Keratinocyte (primary cell): ENCODE measurements around the gene NPLOC4. TPM values are rescaled to one million over a fixed set of nuclear protein-coding genes. Genes with fewer than 3 reads are reported as not detected.

Experiments
- DNase-seq: peaks from one replicate; pipeline ENCODE4 v3.0.0-alpha.2; 2011; ENCODE audit warnings: low read depth, missing footprints, low spot score
- FAIRE-seq: peaks from 2 replicates; lab custom pipeline; 2011; peaks lifted over from hg19 to GRCh38; lab: Jason Lieb, UNC
- H2AFZ ChIP-seq: 2 replicates; pipeline ENCODE4 v1.6.0; 2012; ENCODE audit warnings: low read length, control low read depth, inconsistent platforms; ENCODE audit not compliant: control insufficient read depth
- H3K27ac ChIP-seq: 2 replicates; pipeline ENCODE4 v1.5.1; 2011; ENCODE audit warnings: low read length; ENCODE audit not compliant: control insufficient read depth, insufficient read depth
- H3K27me3 ChIP-seq: 3 replicates; pipeline ENCODE4 v1.6.0; 2011; ENCODE audit warnings: low read length; ENCODE audit not compliant: control insufficient read depth, insufficient read depth; ENCODE audit errors: extremely low read depth
- H3K36me3 ChIP-seq, 2 experiments: 2 replicates in 1 of 2; 3 replicates in 1 of 2; pipeline ENCODE4 v1.5.1; 2011; ENCODE audit warnings: low read length in 2 of 2, mild to moderate bottlenecking in 1 of 2; ENCODE audit not compliant: control insufficient read depth in 2 of 2, insufficient read depth in 2 of 2; ENCODE audit errors: extremely low read depth in 1 of 2
- H3K4me1 ChIP-seq: 3 replicates; pipeline ENCODE4 v1.5.1; 2011; ENCODE audit warnings: low read length; ENCODE audit not compliant: control insufficient read depth, insufficient read depth; ENCODE audit errors: extremely low read depth
- H3K4me2 ChIP-seq: 3 replicates; pipeline ENCODE4 v1.6.0; 2011; ENCODE audit warnings: low read depth, low read length; ENCODE audit not compliant: control insufficient read depth, insufficient read depth; ENCODE audit errors: extremely low read depth
- H3K4me3 ChIP-seq, 3 experiments: fragments of 200-600 bp in 1 of 3; sonication (generic) in 1 of 3; 2 replicates in 2 of 3; 3 replicates in 1 of 3; pipeline ENCODE4 v1.5.1; 2011 to 2016; ENCODE audit warnings: low read length in 3 of 3, mild to moderate bottlenecking in 3 of 3, control low read depth in 2 of 3, inconsistent platforms in 1 of 3, low read depth in 1 of 3, mixed read lengths in 1 of 3, mixed run types in 1 of 3, moderate library complexity in 1 of 3; ENCODE audit not compliant: control insufficient read depth in 2 of 3, insufficient read depth in 2 of 3; ENCODE audit errors: extremely low read depth in 1 of 3
- H3K79me2 ChIP-seq: 2 replicates; pipeline ENCODE4 v1.6.0; 2012; ENCODE audit warnings: low read length; ENCODE audit not compliant: control insufficient read depth, insufficient read depth
- H3K9ac ChIP-seq: 3 replicates; pipeline ENCODE4 v1.6.0; 2011; ENCODE audit warnings: low read length; ENCODE audit not compliant: control insufficient read depth, insufficient read depth; ENCODE audit errors: extremely low read depth
- H3K9me1 ChIP-seq: 3 replicates; pipeline ENCODE4 v1.6.0; 2011; ENCODE audit warnings: low read length; ENCODE audit not compliant: control insufficient read depth, insufficient read depth; ENCODE audit errors: extremely low read depth
- H3K9me3 ChIP-seq: 2 replicates; pipeline ENCODE4 v1.5.1; 2012; ENCODE audit warnings: low read depth, low read length; ENCODE audit not compliant: control insufficient read depth
- H4K20me1 ChIP-seq: 3 replicates; pipeline ENCODE4 v1.6.0; 2011; ENCODE audit warnings: low read length; ENCODE audit not compliant: control insufficient read depth, insufficient read depth; ENCODE audit errors: extremely low read depth
- CTCF ChIP-seq, 3 experiments: IDR thresholded peaks in 1 of 3; conservative IDR thresholded peaks in 1 of 3; optimal IDR thresholded peaks in 1 of 3; 2 replicates in 2 of 3; 3 replicates in 1 of 3; pipeline versions ENCODE3 to v1.5.1; 2011; ENCODE audit warnings: low read length in 3 of 3, mild to moderate bottlenecking in 3 of 3, moderate library complexity in 2 of 3, control low read depth in 1 of 3, inconsistent platforms in 1 of 3; ENCODE audit not compliant: insufficient read depth in 2 of 3; ENCODE audit errors: extremely low read depth in 1 of 3
- EZH2 ChIP-seq: IDR thresholded peaks from one replicate; pipeline ENCODE4 v1.6.1; 2012; ENCODE audit warnings: inconsistent platforms, mild to moderate bottlenecking, low read length, moderate library complexity
- dilution Hi-C: fragments of 300-500 bp; cut with MboI; formaldehyde crosslinking; loops from one replicate; pipeline ENCODE4 v1.7.0; 2020; ENCODE audit warnings: low sequenced_read_pairs; ENCODE audit not compliant: extremely low pct_ligation_motif_present
- polyA plus RNA-seq, 5 experiments: library from polyadenylated mRNA; depleted of rRNA in 3 of 5; stranded (reverse) in 3 of 5; stranded (forward) in 1 of 5; unstranded in 1 of 5; fragments of >200 nt; gene quantifications; 1 replicate in 1 of 5; 2 replicates in 3 of 5; 3 replicates in 1 of 5; pipeline versions ENCODE4 v1.2.1 to v1.2.3, GENCODE V29; 2011 to 2012; ENCODE audit warnings: missing spikeins in 2 of 5, low read depth in 1 of 5, low replicate concordance in 1 of 5

Gene NPLOC4
- polyA plus RNA-seq, 1 donor (not counting 4 experiments of a cell fraction or from before 2014, with no cell fraction given): 64.0 TPM

- H3K4me1 ChIP-seq: peaks cover 13% of the 10 kb centered on the region
- H2AFZ ChIP-seq: no peak overlapping the region
- no peaks in the 10 kb centered on the region for H3K9me3 ChIP-seq
- H3K27ac ChIP-seq: no peak overlapping the region
- no peak overlapping the region for H3K4me3 ChIP-seq
- H3K27me3 ChIP-seq: no peaks in the 10 kb centered on the region
- no peaks in the 10 kb centered on the region for H3K9me1 ChIP-seq
- TF ChIP-seq CTCF (optimal IDR thresholded peaks at IDR 0.05 in 1 of 3, IDR thresholded peaks at IDR 0.05 in 1 of 3, conservative IDR thresholded peaks at IDR 0.05 in 1 of 3; ENCODE audit: extremely low read depth in 1 of 3, insufficient read depth in 2 of 3, low read length in 3 of 3): no peak
- H3K36me3 ChIP-seq: peaks cover 19 to 31% of the 10 kb centered on the region in 2 experiments
- peaks cover 3% of the 10 kb centered on the region for H4K20me1 ChIP-seq
- DNase-seq: no peak
- no peak for FAIRE-seq
- dilution Hi-C loops: no loop called here
- H3K9ac ChIP-seq: no peak overlapping the region
- H3K4me2 ChIP-seq: no peak overlapping the region
- no peaks in the 10 kb centered on the region for H3K79me2 ChIP-seq
Measured at GRCh38 chr17:81558115-81558468, 78.8 kb downstream of the NPLOC4 start.

- dilution Hi-C loops: no loop called here
- no peak overlapping the region for H3K4me3 ChIP-seq
- H3K27me3 ChIP-seq: no peaks in the 10 kb centered on the region
- no peaks in the 10 kb centered on the region for H3K79me2 ChIP-seq
- FAIRE-seq (no peak), DNase-seq (no peak)
- no peaks in the 10 kb centered on the region for H3K9me3 ChIP-seq
- H3K9ac ChIP-seq: no peak overlapping the region
- H3K9me1 ChIP-seq: no peaks in the 10 kb centered on the region
- no peak overlapping the region for H2AFZ ChIP-seq
- TF ChIP-seq EZH2 (no peak), CTCF (optimal IDR thresholded peaks at IDR 0.05 in 1 of 3, IDR thresholded peaks at IDR 0.05 in 1 of 3, conservative IDR thresholded peaks at IDR 0.05 in 1 of 3; ENCODE audit: extremely low read depth in 1 of 3, insufficient read depth in 2 of 3, low read length in 3 of 3) (no peak)
- H3K36me3 ChIP-seq: peaks cover 19 to 30% of the 10 kb centered on the region in 2 experiments
- peaks cover 13% of the 10 kb centered on the region for H3K4me1 ChIP-seq
- no peak overlapping the region for H3K27ac ChIP-seq
- peaks cover 3% of the 10 kb centered on the region for H4K20me1 ChIP-seq
- H3K4me2 ChIP-seq: no peak overlapping the region
Measured at GRCh38 chr17:81557276-81558114, 79.4 kb downstream of the NPLOC4 start.
